ENCODE results near the gene BCAN.
"Not testable (repeated sequence)": the region's sequence is repeated elsewhere in the genome, so short reads cannot be mapped to it uniquely, and the experiment has no call there.

The BCAN gene

GRCh38 chr1:156641761-156642264 is at the start of gene BCAN:
BCAN (plus strand) TSS chr1:156642117; CDS start chr1:156646055, 3,938 bp downstream.
- DNase-seq (ENCODE audit: low read depth) = no peak

GRCh38 chr1:156592158-156592909 is 49.6 kb upstream of the BCAN start:
- no peak for DNase-seq (ENCODE audit: low read depth)

- no peak for DNase-seq (ENCODE audit: low read depth)
Observed at GRCh38 chr1:156592910-156593660, 48.8 kb upstream of the BCAN start.

GRCh38 chr1:156593661-156593989 is 48.3 kb upstream of the BCAN start:
- no peak for DNase-seq (ENCODE audit: low read depth)

GRCh38 chr1:156594190-156594589 is 47.7 kb upstream of the BCAN start:
- DNase-seq (ENCODE audit: low read depth) = no peak

GRCh38 chr1:156595016-156595415 is 46.9 kb upstream of the BCAN start:
- no peak for DNase-seq (ENCODE audit: low read depth)

GRCh38 chr1:156596426-156596825 is 45.5 kb upstream of the BCAN start:
- DNase-seq (ENCODE audit: low read depth) = no peak

- DNase-seq (ENCODE audit: low read depth) = no peak
Observed at GRCh38 chr1:156598125-156598524, 43.8 kb upstream of the BCAN start.

- DNase-seq (ENCODE audit: low read depth) = no peak
Observed at GRCh38 chr1:156598731-156599432, 43.0 kb upstream of the BCAN start.

- DNase-seq (ENCODE audit: low read depth) = no peak
Observed at GRCh38 chr1:156599811-156600210, 42.1 kb upstream of the BCAN start.

- no peak for DNase-seq (ENCODE audit: low read depth)
Observed at GRCh38 chr1:156600733-156601121, 41.2 kb upstream of the BCAN start.

- DNase-seq (ENCODE audit: low read depth) = peak; percentile 58
Observed at GRCh38 chr1:156601122-156601830, 40.6 kb upstream of the BCAN start, which contains the start of gene GPATCH4. GPATCH4 (minus strand) TSS chr1:156601479.

- no peak for DNase-seq (ENCODE audit: low read depth)
Observed at GRCh38 chr1:156601892-156602291, 40.0 kb upstream of the BCAN start.

GRCh38 chr1:156602557-156602993 is 39.3 kb upstream of the BCAN start:
- DNase-seq (ENCODE audit: low read depth) = no peak

- DNase-seq (ENCODE audit: low read depth) = not testable (repeated sequence)
Observed at GRCh38 chr1:156607344-156607743, 34.6 kb upstream of the BCAN start.

GRCh38 chr1:156608036-156608674 is 33.8 kb upstream of the BCAN start:
- peak; percentile 41 for DNase-seq (ENCODE audit: low read depth)

GRCh38 chr1:156608981-156609380 is 32.9 kb upstream of the BCAN start:
- DNase-seq (ENCODE audit: low read depth) = peak; percentile 38

GRCh38 chr1:156610072-156610471 is 31.8 kb upstream of the BCAN start:
- not testable (repeated sequence) for DNase-seq (ENCODE audit: low read depth)

- DNase-seq (ENCODE audit: low read depth) = no peak
Observed at GRCh38 chr1:156612666-156613065, 29.3 kb upstream of the BCAN start.

GRCh38 chr1:156615946-156616345 is 26.0 kb upstream of the BCAN start:
- DNase-seq (ENCODE audit: low read depth) = no peak

- DNase-seq (ENCODE audit: low read depth) = no peak
Observed at GRCh38 chr1:156616463-156616862, 25.5 kb upstream of the BCAN start.
